Measurements from ENCODE around the gene MFAP4. TPM values are rescaled to one million over a fixed set of nuclear protein-coding genes. Genes with fewer than 3 reads are reported as not detected.

Gene MFAP4
- total and polyA plus RNA-seq, 9 donors = 46.5 to 380 (median 179) TPM

GRCh38 chr17:19421219-19421618, 34.2 kb upstream of the MFAP4 start:
- WGBS, 3 donors = 59 to 70% (median 69%) methylated on average over 4 of the region's 4 CpGs
- DNase-seq = no peak
- Histone ChIP-seq H3K27me3 (no peaks in the 10 kb centered on the region), H3K4me3 (no peak overlapping the region), H3K9me3 (no peaks in the 10 kb centered on the region), H3K36me3 (no peaks in the 10 kb centered on the region), H3K4me1 (ENCODE audit: insufficient read depth) (peaks cover 3% of the 10 kb centered on the region), H3K27ac (no peak overlapping the region)
- TF ChIP-seq CTCF (IDR thresholded peaks at IDR 0.05) (no peak), EP300 (IDR thresholded peaks at IDR 0.05) (no peak), POLR2A (IDR thresholded peaks at IDR 0.05) (no peak)
- intact Hi-C loops (cut with DNase I) = no loop called here

- DNase-seq = no peak
- no peaks in the 10 kb centered on the region for H3K36me3 ChIP-seq
- TF ChIP-seq POLR2A (IDR thresholded peaks at IDR 0.05) (no peak), CTCF (IDR thresholded peaks at IDR 0.05) (no peak), EP300 (IDR thresholded peaks at IDR 0.05) (no peak)
- WGBS, 3 donors = 40 to 50% (median 45%) methylated on average over 7 of the region's 7 CpGs
- intact Hi-C loops (cut with DNase I) = no loop called here
- no peaks in the 10 kb centered on the region for H3K9me3 ChIP-seq
- H3K4me3 ChIP-seq = no peak overlapping the region
- no peak overlapping the region for H3K27ac ChIP-seq
- H3K27me3 ChIP-seq = no peaks in the 10 kb centered on the region
- no peaks in the 10 kb centered on the region for H3K4me1 ChIP-seq (ENCODE audit: insufficient read depth)
Measured at GRCh38 chr17:19418251-19418992, 31.4 kb upstream of the MFAP4 start.

- H3K27ac ChIP-seq = no peak overlapping the region
- no peaks in the 10 kb centered on the region for H3K27me3 ChIP-seq
- TF ChIP-seq POLR2A (IDR thresholded peaks at IDR 0.05) (no peak), EP300 (IDR thresholded peaks at IDR 0.05) (no peak), CTCF (IDR thresholded peaks at IDR 0.05) (no peak)
- no peaks in the 10 kb centered on the region for H3K36me3 ChIP-seq
- intact Hi-C loops (cut with DNase I) = no loop called here
- H3K4me1 ChIP-seq (ENCODE audit: insufficient read depth) = no peaks in the 10 kb centered on the region
- no peak overlapping the region for H3K4me3 ChIP-seq
- WGBS, 3 donors = 66 to 72% (median 68%) methylated on average over 3 of the region's 3 CpGs
- no peak for DNase-seq
- H3K9me3 ChIP-seq = no peaks in the 10 kb centered on the region
Measured at GRCh38 chr17:19417611-19418010, 30.6 kb upstream of the MFAP4 start.

DNA sequence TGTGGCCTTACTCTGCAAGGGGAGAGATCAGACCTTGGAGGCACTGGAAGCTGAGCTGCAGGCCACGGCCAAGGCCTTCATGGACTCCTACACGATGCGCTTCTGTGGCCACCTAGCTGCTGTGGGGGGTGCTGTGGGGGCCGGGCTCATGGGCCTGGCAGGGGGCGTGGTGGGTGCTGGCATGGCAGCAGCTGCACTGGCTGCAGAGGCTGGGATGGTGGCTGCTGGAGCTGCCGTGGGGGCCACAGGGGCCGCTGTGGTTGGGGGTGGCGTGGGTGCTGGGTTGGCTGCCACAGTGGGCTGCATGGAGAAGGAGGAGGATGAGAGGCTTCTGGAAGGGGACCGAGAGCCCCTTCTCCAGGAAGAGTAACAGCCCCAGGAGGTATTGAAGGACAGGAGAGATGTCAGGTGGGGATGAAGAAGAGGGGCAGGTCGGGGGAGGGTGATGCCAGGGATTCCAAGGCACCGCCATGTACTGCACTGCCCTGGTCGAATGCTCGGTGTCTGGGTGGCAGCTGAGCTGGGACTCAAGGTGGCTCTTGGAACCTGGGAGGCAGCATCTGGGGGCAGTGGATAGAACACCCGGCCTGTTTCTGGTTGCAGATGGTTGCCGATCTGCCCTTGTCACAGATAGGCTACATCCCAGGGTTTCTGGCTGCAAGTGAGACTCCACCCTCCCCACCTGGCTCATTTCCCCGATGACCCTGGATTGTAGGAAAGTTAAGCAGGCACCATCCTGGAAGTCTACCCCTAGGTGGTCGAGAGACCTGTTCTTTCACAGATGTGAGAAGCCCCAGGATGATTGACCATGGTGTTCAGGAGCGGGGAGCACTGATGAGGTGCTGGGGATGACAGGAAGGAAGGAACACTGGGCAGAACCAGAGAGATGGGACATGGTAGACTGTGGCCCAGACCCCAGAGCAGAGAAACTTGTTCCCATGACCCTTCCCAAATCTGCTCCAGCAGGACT, 29.1 kb upstream of the MFAP4 start:
- Histone ChIP-seq H3K36me3 (no peaks in the 10 kb centered on the region), H3K27ac (no peak overlapping the region), H3K9me3 (no peaks in the 10 kb centered on the region), H3K4me1 (ENCODE audit: insufficient read depth) (no peaks in the 10 kb centered on the region), H3K27me3 (no peaks in the 10 kb centered on the region), H3K4me3 (no peak overlapping the region)
- DNase-seq = no peak
- intact Hi-C loops (cut with DNase I) = no loop called here
- WGBS, 3 donors = 91 to 94% (median 92%) methylated on average over 18 of the region's 18 CpGs
- TF ChIP-seq EP300 (IDR thresholded peaks at IDR 0.05) (no peak), POLR2A (IDR thresholded peaks at IDR 0.05) (no peak), CTCF (IDR thresholded peaks at IDR 0.05) (no peak)
